ENCODE measurements around the gene CBY1. TPM values are rescaled to one million over a fixed set of nuclear protein-coding genes. Genes with fewer than 3 reads are reported as not detected.

The CBY1 gene
- total and polyA plus RNA-seq, 2 donors (not counting 1 experiment from before 2014, with no cell fraction given) = 14.5 to 42.3 TPM

DNA sequence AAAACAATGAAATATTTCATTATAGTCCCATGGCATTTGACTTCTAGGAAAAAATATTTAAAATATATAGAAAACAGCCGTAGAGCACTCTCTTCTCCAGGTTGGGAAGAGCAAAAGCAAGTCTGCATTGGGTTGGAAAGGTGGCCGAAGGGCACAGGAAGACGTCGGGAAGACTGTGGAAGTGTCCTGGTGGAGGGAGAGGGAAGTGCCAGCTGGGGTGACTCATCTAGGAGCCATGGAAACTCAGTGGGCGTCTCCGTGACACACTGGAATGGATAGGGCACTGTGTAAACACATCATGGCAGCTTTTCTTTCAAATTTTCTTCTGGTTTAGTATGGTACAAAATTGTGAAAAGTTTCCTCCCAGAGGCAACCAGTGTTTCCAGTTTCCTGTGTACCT, 62.0 kb downstream of the CBY1 start:
- Histone ChIP-seq H3K9ac (ENCODE audit: insufficient read depth, low read length) (no peak overlapping the region), H3K27me3 (ENCODE audit: control insufficient read depth, insufficient read depth, low read length) (no peaks in the 10 kb centered on the region), H3K27ac (ENCODE audit: insufficient read depth, low read length) (peak overlapping the region; percentile 17), H3K4me1 (ENCODE audit: control insufficient read depth, extremely low read depth, insufficient read depth, low read length) (peaks cover 5% of the 10 kb centered on the region), H4K20me1 (ENCODE audit: control insufficient read depth, extremely low read depth, insufficient read depth, low read length) (no peaks in the 10 kb centered on the region), H3K4me3 (replicated peaks in 1 of 4; ENCODE audit: control extremely low read depth in 1 of 4, insufficient read depth in 1 of 4, low read depth in 3 of 4, low read length in 4 of 4) (no peak overlapping the region), H3K79me2 (ENCODE audit: control insufficient read depth, insufficient read depth, low read length) (peaks cover 20% of the 10 kb centered on the region), H3K4me2 (ENCODE audit: extremely low read depth, insufficient read depth, low read length) (peak overlapping the region; percentile 32), H3K36me3 (ENCODE audit: control insufficient read depth, insufficient read depth, low read length) (peaks cover 9% of the 10 kb centered on the region), H2AFZ (ENCODE audit: low read length) (no peak overlapping the region), H3K9me3 (ENCODE audit: control insufficient read depth, insufficient read depth, low read depth, low read length) (no peaks in the 10 kb centered on the region)
- TF ChIP-seq EZH2 (IDR thresholded peaks at IDR 0.05; ENCODE audit: low read length, missing control alignments) = no peak
- TF ChIP-seq, protein P1, sequence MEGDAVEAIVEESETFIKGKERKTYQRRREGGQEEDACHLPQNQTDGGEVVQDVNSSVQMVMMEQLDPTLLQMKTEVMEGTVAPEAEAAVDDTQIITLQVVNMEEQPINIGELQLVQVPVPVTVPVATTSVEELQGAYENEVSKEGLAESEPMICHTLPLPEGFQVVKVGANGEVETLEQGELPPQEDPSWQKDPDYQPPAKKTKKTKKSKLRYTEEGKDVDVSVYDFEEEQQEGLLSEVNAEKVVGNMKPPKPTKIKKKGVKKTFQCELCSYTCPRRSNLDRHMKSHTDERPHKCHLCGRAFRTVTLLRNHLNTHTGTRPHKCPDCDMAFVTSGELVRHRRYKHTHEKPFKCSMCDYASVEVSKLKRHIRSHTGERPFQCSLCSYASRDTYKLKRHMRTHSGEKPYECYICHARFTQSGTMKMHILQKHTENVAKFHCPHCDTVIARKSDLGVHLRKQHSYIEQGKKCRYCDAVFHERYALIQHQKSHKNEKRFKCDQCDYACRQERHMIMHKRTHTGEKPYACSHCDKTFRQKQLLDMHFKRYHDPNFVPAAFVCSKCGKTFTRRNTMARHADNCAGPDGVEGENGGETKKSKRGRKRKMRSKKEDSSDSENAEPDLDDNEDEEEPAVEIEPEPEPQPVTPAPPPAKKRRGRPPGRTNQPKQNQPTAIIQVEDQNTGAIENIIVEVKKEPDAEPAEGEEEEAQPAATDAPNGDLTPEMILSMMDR (conservative IDR thresholded peaks at IDR 0.05 in 1 of 2, IDR thresholded peaks at IDR 0.05 in 1 of 2; ENCODE audit: low read depth in 1 of 2, low read length in 2 of 2) = peak; percentile 60 to 71
- DNase-seq (ENCODE audit: low read depth in 2 of 2) = peak; percentile 77 to 78

DNA sequence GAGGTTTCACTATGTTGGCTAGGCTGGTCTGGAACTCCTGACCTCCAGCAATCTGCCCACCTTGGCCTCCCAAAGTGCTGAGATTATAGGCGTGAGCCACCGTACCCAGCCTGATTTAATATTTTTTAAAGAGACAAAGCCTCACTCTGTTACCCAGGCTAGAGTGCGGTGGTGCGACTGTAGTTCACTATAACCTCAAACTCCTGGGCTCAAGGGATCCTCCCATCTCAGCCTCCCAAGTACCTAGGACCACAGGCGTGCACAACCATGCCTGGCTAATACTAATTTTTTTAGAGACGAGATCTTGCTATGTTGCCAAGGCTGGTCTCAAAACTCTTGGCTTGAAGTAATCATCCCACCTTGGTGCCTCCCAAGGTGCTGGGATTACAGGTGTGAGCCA, 62.8 kb downstream of the CBY1 start:
- TF ChIP-seq, protein P1 (conservative IDR thresholded peaks at IDR 0.05 in 1 of 2, IDR thresholded peaks at IDR 0.05 in 1 of 2; ENCODE audit: low read depth in 1 of 2, low read length in 2 of 2) = no peak
- no peak for TF ChIP-seq EZH2 (IDR thresholded peaks at IDR 0.05; ENCODE audit: low read length, missing control alignments)
- Histone ChIP-seq H3K79me2 (ENCODE audit: control insufficient read depth, insufficient read depth, low read length) (peaks cover 13% of the 10 kb centered on the region), H3K9ac (ENCODE audit: insufficient read depth, low read length) (no peak overlapping the region), H2AFZ (ENCODE audit: low read length) (no peak overlapping the region), H3K36me3 (ENCODE audit: control insufficient read depth, insufficient read depth, low read length) (peaks cover 10% of the 10 kb centered on the region), H3K4me3 (replicated peaks in 1 of 4; ENCODE audit: control extremely low read depth in 1 of 4, insufficient read depth in 1 of 4, low read depth in 3 of 4, low read length in 4 of 4) (no peak overlapping the region), H3K4me1 (ENCODE audit: control insufficient read depth, extremely low read depth, insufficient read depth, low read length) (peaks cover 5% of the 10 kb centered on the region), H3K9me3 (ENCODE audit: control insufficient read depth, insufficient read depth, low read depth, low read length) (no peaks in the 10 kb centered on the region), H3K27me3 (ENCODE audit: control insufficient read depth, insufficient read depth, low read length) (no peaks in the 10 kb centered on the region), H4K20me1 (ENCODE audit: control insufficient read depth, extremely low read depth, insufficient read depth, low read length) (no peaks in the 10 kb centered on the region), H3K4me2 (ENCODE audit: extremely low read depth, insufficient read depth, low read length) (no peak overlapping the region), H3K27ac (ENCODE audit: insufficient read depth, low read length) (peak overlapping the region; percentile 17)
- DNase-seq (ENCODE audit: low read depth in 2 of 2) = no peak

DNA sequence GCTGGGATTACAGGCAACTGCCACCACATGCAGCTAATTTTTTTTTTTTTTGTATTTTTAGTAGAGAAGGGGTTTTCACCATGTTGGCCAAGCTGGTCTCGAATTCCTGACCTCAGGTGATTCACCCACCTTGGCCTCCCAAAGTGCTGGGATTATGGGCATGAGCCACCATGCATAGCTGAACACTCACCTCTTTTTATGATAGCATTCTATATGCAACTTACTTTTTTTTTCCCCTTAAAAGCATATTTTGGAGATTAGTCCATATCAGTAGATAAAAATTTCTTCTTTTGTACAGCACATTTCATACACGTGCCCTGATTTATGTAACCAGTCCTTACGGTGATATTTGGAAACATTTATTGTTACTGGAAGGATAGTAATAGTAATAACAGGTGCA, 63.9 kb downstream of the CBY1 start:
- no peaks in the 10 kb centered on the region for H3K9me3 ChIP-seq (ENCODE audit: control insufficient read depth, insufficient read depth, low read depth, low read length)
- H3K79me2 ChIP-seq (ENCODE audit: control insufficient read depth, insufficient read depth, low read length) = peaks cover 4% of the 10 kb centered on the region
- no peak for TF ChIP-seq EZH2 (IDR thresholded peaks at IDR 0.05; ENCODE audit: low read length, missing control alignments)
- TF ChIP-seq, protein P1 (conservative IDR thresholded peaks at IDR 0.05 in 1 of 2, IDR thresholded peaks at IDR 0.05 in 1 of 2; ENCODE audit: low read depth in 1 of 2, low read length in 2 of 2) = no peak
- H2AFZ ChIP-seq (ENCODE audit: low read length) = no peak overlapping the region
- H3K4me2 ChIP-seq (ENCODE audit: extremely low read depth, insufficient read depth, low read length) = no peak overlapping the region
- DNase-seq (ENCODE audit: low read depth in 2 of 2) = no peak
- peaks cover 5% of the 10 kb centered on the region for H3K4me1 ChIP-seq (ENCODE audit: control insufficient read depth, extremely low read depth, insufficient read depth, low read length)
- H3K27me3 ChIP-seq (ENCODE audit: control insufficient read depth, insufficient read depth, low read length) = no peaks in the 10 kb centered on the region
- no peak overlapping the region for H3K27ac ChIP-seq (ENCODE audit: insufficient read depth, low read length)
- no peaks in the 10 kb centered on the region for H4K20me1 ChIP-seq (ENCODE audit: control insufficient read depth, extremely low read depth, insufficient read depth, low read length)
- no peak overlapping the region for H3K4me3 ChIP-seq (replicated peaks in 1 of 4; ENCODE audit: control extremely low read depth in 1 of 4, insufficient read depth in 1 of 4, low read depth in 3 of 4, low read length in 4 of 4)
- H3K36me3 ChIP-seq (ENCODE audit: control insufficient read depth, insufficient read depth, low read length) = peaks cover 15% of the 10 kb centered on the region
- H3K9ac ChIP-seq (ENCODE audit: insufficient read depth, low read length) = no peak overlapping the region

Data from fibroblast of lung (primary cell).